HG02885 (cell line): ENCODE data around the gene MYLK.

ENCODE experiments used
- ATAC-seq: cut with Tn5 transposase; IDR thresholded peaks from one replicate; pipeline ENCODE4 v1.9.1; 2021; ENCODE audit warnings: mild to moderate bottlenecking; ENCODE audit not compliant: unreplicated experiment, poor library complexity

The MYLK gene

GRCh38 chr3:123779655-123780231 is 104.4 kb downstream of the MYLK start:
- ATAC-seq: no peak

GRCh38 chr3:123778991-123779622 is 105.0 kb downstream of the MYLK start:
- ATAC-seq: no peak

GRCh38 chr3:123778525-123778924 is 105.6 kb downstream of the MYLK start:
- ATAC-seq: no peak

GRCh38 chr3:123776071-123776782 is 107.9 kb downstream of the MYLK start:
- no peak for ATAC-seq

- ATAC-seq: no peak
These were observed 109.7 kb downstream of the MYLK start for GRCh38 chr3:123774474-123774873.

- no peak for ATAC-seq
These were observed 110.3 kb downstream of the MYLK start for GRCh38 chr3:123773681-123774431.

- no peak for ATAC-seq
These were observed 114.8 kb downstream of the MYLK start for GRCh38 chr3:123769356-123769743.

GRCh38 chr3:123768480-123769355 is 115.4 kb downstream of the MYLK start:
- ATAC-seq: no peak

GRCh38 chr3:123767564-123768292 is 116.4 kb downstream of the MYLK start:
- no peak for ATAC-seq

- ATAC-seq: no peak
These were observed 117.1 kb downstream of the MYLK start for GRCh38 chr3:123767009-123767372.

GRCh38 chr3:123766193-123767008 is 117.7 kb downstream of the MYLK start:
- no peak for ATAC-seq

- no peak for ATAC-seq
These were observed 118.5 kb downstream of the MYLK start for GRCh38 chr3:123765475-123766128.

GRCh38 chr3:123764647-123765046 is 119.5 kb downstream of the MYLK start:
- no peak for ATAC-seq

- ATAC-seq: no peak
These were observed 121.3 kb downstream of the MYLK start for GRCh38 chr3:123762805-123763204.

GRCh38 chr3:123760817-123761216 is 123.3 kb downstream of the MYLK start:
- ATAC-seq: no peak

GRCh38 chr3:123759871-123760270 is 124.3 kb downstream of the MYLK start:
- no peak for ATAC-seq

- ATAC-seq: no peak
These were observed 124.8 kb downstream of the MYLK start for GRCh38 chr3:123759311-123759710.

- ATAC-seq: no peak
These were observed 126.0 kb downstream of the MYLK start for GRCh38 chr3:123758081-123758564.
